Stimulated activated CD8-positive, alpha-beta memory T cell treated with anti-CD3 and anti-CD28 coated beads, Interleukin-7, amount 100 ng/mL, for 1 hour (primary cell): Measurements from ENCODE around the gene BNC2.

Experiments
- DNase-seq, 2 donors: peaks; one replicate each; pipeline ENCODE4 v3.0.0-alpha.2; 2020; ENCODE audit warnings: low read depth in 2 of 2

BNC2 gene

GRCh38 chr9:16869882-16870595, 431 bp downstream of the BNC2 start:
- DNase-seq: no peak

GRCh38 chr9:16869131-16869881, 1.2 kb downstream of the BNC2 start:
- DNase-seq: no peak

GRCh38 chr9:16868701-16869100, 1.8 kb downstream of the BNC2 start:
- no peak for DNase-seq

- no peak for DNase-seq
These were observed 2.7 kb downstream of the BNC2 start for GRCh38 chr9:16867576-16868311.

GRCh38 chr9:16866587-16866986, 3.9 kb downstream of the BNC2 start:
- DNase-seq: no peak

- no peak for DNase-seq
These were observed 5.6 kb downstream of the BNC2 start for GRCh38 chr9:16864649-16865434.

- DNase-seq: no peak
These were observed 22.3 kb downstream of the BNC2 start for GRCh38 chr9:16848179-16848578.

GRCh38 chr9:16846986-16847385, 23.5 kb downstream of the BNC2 start:
- DNase-seq: no peak

GRCh38 chr9:16846367-16846766, 24.1 kb downstream of the BNC2 start:
- DNase-seq: no peak

- no peak for DNase-seq
These were observed 35.7 kb downstream of the BNC2 start for GRCh38 chr9:16834817-16835216.

- DNase-seq: no peak
These were observed 37.1 kb downstream of the BNC2 start for GRCh38 chr9:16833296-16833835.

- no peak for DNase-seq
These were observed 38.4 kb downstream of the BNC2 start for GRCh38 chr9:16832101-16832500.

GRCh38 chr9:16830806-16831205, 39.7 kb downstream of the BNC2 start:
- DNase-seq: no peak

GRCh38 chr9:16828340-16829281, 41.9 kb downstream of the BNC2 start:
- no peak for DNase-seq

- no peak for DNase-seq
These were observed 44.4 kb downstream of the BNC2 start for GRCh38 chr9:16825971-16826625.

GRCh38 chr9:16825331-16825725, 45.1 kb downstream of the BNC2 start:
- no peak for DNase-seq

- DNase-seq: no peak
These were observed 45.7 kb downstream of the BNC2 start for GRCh38 chr9:16824545-16825330.

GRCh38 chr9:16823906-16824305, 46.6 kb downstream of the BNC2 start:
- no peak for DNase-seq

GRCh38 chr9:16821344-16821743, 49.1 kb downstream of the BNC2 start:
- no peak for DNase-seq
